GM18951 (cell line): ENCODE results near the gene EDIL3.

Source experiments
- POLR2A ChIP-seq: IDR thresholded peaks from 4 replicates; pipeline ENCODE4 v1.6.1; 2011; ENCODE audit warnings: mild to moderate bottlenecking; ENCODE audit not compliant: insufficient read length, insufficient read depth; ENCODE audit errors: extremely low read depth
- in situ Hi-C: fragments of 300-500 bp; cut with MboI; formaldehyde crosslinking; loops from one replicate; pipeline ENCODE4 v1.12.0; 2022; ENCODE audit warnings: low sequenced_read_pairs, mixed read lengths, inconsistent platforms; ENCODE audit not compliant: unreplicated experiment

The EDIL3 gene

DNA sequence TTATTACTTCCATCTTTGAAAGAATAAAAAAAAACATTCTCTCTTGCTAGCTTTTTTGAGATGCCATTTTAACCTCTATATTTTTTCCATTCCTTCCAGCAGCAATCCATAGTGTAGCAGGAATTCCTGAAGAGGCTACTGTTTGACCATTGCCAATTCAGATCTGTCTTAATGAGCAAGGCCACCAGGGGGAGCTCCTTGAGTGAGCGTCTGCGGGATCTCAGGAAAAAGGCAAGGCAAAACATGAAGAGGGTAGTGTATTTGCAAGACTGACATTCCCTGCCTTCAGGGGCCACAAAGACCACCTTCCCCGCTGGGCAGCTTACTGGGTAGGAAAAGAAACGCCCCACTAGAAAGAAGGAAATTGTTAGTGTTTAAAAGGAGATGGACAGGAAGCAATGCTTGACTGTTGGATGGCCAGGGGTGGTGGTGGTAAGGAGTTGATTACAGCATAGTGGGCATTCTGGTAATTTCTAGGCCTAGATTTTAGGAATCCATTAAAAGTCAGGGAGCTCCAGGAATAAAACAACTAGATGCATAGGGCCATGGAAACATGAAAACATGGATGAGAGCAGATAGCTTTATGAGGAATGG, 457.4 kb downstream of the EDIL3 start:
- in situ Hi-C loops, result no loop called here
- TF ChIP-seq POLR2A, result no peak

- no peak for TF ChIP-seq POLR2A
- in situ Hi-C loops, result no loop called here
These were observed 458.7 kb downstream of the EDIL3 start for GRCh38 chr5:83925955-83926337.

- in situ Hi-C loops, result no loop called here
- no peak for TF ChIP-seq POLR2A
These were observed 459.2 kb downstream of the EDIL3 start for GRCh38 chr5:83925321-83925954.

- TF ChIP-seq POLR2A, result no peak
- in situ Hi-C loops, result no loop called here
These were observed 459.8 kb downstream of the EDIL3 start for GRCh38 chr5:83924891-83925290.

DNA sequence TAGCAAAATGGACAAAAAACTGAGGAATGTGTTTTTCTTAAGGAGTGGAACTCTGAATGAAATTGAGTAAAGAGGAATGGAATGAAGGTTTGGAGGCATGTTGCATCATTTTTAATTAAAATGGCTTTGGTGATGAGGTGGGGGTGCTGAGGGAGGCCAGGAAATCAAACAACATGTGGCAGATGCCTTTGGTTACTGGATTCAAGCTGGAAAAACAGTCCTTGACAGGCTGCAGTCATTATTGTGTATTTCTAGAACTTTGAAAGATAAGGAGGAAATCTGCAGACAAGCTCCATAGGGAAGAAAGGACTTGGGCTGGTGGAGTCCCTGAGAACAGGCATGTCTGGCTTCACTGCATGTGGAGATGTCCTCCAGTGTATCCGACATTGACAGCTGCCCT, 460.5 kb downstream of the EDIL3 start:
- TF ChIP-seq POLR2A, result no peak

DNA sequence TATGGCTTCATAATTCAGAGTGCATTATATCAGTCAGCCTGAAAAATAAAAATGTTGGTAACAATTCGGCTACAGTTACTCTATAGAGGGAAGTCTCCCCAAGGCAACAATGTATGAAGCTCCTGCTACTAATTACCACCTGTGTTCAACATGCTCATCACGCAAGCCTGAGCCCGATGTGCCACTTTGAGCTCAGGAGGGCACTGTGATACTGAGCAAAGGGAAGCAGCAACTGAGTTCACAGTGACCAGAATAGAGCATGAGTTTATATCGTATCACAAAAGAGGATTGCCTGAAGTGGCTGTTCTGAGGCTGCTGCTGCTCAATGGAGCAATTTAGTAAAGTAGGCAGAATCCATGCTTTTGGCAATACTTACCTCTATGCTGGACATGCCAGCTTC, 462.0 kb downstream of the EDIL3 start:
- in situ Hi-C loops, result no loop called here
- TF ChIP-seq POLR2A, result no peak

More for the DNA sequence above, 460.5 kb downstream of the EDIL3 start:
- in situ Hi-C loops, result no loop called here

DNA sequence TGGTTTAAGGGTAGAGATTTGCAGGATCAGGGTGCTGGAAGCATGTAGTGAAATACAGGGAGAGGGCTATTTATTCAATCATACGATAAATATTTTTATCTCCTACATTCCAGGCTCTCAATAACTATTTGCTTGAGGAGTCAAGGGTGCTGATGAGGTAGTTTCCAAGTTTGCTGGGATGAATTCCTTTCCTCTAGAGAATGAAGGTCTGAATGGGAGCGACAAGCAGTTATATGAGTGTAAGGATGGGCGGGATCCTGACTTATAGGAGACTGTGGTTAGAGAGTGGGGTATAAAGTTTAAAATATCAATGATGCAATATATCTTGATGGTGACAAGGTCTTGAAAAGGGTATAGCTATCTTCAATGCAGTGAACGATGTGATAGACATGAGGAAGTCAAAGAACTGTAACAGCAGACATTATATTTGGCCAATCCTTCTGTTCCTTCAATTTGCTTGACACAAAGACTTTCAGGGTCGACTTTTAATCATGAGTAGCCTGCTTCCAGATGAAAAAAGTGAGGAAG, 462.9 kb downstream of the EDIL3 start:
- in situ Hi-C loops, result no loop called here
- no peak for TF ChIP-seq POLR2A

DNA sequence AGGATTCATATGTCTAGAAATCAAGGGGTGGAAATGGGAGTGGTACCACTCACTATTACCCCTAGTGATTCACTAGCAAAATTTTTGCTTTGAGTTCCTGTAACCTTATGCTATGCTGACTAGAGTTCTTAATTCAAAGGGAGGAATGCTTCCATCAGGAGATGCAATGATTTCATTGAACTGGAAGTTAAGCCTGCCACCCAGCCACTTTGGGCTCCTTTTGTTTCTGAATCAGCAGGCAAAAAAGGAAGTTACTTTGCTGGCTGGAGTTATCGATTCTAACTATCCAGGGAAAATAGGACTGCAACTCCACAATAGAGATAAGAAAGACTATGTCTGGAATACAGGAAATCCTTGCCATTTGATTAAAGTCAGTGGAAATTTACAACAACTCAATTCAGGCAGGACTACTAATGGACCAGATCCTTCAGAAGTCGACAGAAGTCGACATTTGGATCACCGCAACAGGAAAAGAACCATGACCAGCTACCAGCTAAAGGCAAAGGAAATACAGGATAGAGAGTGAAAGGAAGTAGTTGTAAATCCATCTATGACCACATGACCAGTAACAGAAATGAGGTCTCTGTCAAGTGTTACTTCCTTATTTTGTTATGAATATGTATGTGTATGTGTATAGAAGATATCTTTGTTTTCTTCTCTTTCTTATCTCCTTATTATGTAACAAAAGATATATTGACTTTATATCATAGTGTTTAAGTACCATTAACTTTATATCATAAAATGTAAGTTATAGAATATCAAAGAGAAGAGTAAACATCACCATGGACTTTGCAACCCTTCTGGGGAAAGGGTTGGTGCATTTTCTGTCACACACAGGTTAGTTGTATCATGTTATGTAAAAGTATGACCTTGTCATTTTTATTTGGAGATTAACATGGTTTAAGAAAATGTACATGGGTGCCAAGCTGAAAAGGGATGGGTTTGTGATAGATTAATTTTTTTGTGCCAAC, 465.3 kb downstream of the EDIL3 start:
- no peak for TF ChIP-seq POLR2A
- in situ Hi-C loops, result no loop called here

DNA sequence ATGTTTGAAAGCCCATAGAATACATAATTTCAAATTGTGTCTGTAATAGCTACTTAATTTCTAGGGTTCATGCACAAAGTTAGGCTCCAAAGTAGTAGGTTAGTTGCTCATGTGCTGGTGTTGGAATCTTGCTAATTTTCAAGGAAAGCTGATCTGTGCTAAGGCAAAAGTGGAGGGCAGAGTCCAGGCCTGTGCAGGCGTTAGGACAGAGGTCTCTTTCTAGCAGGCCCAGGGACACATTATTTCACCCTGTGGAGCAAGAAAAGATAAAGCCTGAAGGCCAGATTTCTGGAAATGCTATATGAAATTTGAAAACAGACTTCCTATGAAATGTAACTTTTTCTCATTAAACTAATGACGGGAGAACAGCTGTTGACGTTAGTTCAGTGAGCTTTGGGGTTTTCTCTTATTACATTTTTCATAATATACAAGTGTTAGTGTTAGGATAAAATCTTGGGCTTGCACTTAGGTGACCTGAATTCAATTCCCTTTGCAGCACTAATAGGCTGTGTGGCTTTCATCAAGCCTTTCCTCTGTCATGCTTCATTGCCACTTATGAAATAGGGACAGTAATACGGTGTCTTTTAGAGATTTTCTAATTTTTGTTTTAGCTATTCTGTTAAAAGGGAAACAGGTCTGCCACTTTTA, 467.3 kb downstream of the EDIL3 start:
- TF ChIP-seq POLR2A, result no peak
- in situ Hi-C loops, result no loop called here

- no peak for TF ChIP-seq POLR2A
- in situ Hi-C loops, result no loop called here
These were observed 469.8 kb downstream of the EDIL3 start for GRCh38 chr5:83914662-83915418.

DNA sequence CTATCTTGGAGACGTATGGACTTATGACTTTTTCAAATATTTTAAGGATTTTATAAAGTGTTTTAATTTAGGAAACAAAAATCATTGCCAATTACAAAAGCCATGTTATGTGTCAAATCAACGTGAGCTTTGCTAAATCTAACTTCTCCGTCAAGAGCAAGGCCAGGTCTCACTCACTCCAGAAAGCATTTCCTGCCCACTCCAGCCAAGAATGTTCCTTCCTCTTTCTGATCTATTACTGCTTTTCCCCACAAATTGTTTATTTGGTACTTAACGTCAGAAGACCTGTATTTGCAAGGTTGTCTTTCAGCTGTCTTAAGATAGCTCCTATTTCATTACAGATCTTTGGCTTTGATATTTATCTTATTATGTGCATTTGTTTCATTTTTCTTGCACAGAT, 470.5 kb downstream of the EDIL3 start:
- in situ Hi-C loops, result no loop called here
- TF ChIP-seq POLR2A, result no peak

GRCh38 chr5:83913593-83913992, 471.1 kb downstream of the EDIL3 start:
- no peak for TF ChIP-seq POLR2A
- in situ Hi-C loops, result no loop called here

- TF ChIP-seq POLR2A, result no peak
- in situ Hi-C loops, result no loop called here
These were observed 473.2 kb downstream of the EDIL3 start for GRCh38 chr5:83911367-83911919.
